ENCODE results near the gene POLE2.
A peak's percentile ranks its signal among the peaks of the same experiment; 100 is the strongest.

Gene POLE2

DNA sequence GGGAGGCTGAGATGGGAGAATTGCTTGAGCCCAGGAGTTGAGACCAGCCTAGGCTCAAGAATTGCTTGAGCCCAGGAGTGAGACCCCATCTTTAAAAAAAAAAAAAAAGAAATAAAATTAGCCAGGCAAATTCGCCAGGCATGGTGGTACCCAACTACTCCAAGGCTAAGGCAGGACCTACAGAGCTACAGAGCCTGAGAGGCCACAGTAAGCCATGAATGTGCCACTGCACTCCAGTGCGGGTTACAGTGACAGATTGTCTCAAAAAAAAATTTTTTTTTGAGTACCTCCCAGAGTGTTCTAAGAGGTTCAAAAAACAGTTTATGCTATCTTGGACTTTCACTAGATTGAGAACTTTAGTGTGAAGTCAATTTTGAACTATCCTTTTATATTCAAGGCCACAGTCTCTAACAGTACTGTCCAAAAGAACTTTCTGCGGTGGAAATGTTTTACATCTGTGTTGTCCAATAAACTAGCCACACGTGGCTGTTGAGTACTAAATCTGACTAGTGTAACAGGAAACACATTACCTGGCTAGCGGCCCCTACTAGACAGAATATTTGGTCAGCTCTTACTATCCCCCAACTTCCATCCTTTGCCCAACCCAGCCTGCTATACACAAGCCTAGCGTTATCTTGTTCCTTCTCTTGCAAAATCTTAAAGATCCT is 70.0 kb downstream of the POLE2 start:
- TF ChIP-seq, protein P1, sequence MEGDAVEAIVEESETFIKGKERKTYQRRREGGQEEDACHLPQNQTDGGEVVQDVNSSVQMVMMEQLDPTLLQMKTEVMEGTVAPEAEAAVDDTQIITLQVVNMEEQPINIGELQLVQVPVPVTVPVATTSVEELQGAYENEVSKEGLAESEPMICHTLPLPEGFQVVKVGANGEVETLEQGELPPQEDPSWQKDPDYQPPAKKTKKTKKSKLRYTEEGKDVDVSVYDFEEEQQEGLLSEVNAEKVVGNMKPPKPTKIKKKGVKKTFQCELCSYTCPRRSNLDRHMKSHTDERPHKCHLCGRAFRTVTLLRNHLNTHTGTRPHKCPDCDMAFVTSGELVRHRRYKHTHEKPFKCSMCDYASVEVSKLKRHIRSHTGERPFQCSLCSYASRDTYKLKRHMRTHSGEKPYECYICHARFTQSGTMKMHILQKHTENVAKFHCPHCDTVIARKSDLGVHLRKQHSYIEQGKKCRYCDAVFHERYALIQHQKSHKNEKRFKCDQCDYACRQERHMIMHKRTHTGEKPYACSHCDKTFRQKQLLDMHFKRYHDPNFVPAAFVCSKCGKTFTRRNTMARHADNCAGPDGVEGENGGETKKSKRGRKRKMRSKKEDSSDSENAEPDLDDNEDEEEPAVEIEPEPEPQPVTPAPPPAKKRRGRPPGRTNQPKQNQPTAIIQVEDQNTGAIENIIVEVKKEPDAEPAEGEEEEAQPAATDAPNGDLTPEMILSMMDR (IDR thresholded peaks at IDR 0.05) = no peak
- peaks cover 24% of the 10 kb centered on the region for H3K36me3 ChIP-seq
- peaks cover 34% of the 10 kb centered on the region in 2 experiments for H3K4me1 ChIP-seq (ENCODE audit: control insufficient read depth in 1 of 2, insufficient read depth in 1 of 2, low read depth in 1 of 2, low read length in 1 of 2)
- H3K4me3 ChIP-seq (ENCODE audit: low read depth in 1 of 2, low read length in 1 of 2) = no peak overlapping the region
- peak overlapping the region; percentile 46 for H3K27ac ChIP-seq
- no peaks in the 10 kb centered on the region for H3K9me3 ChIP-seq
- no peaks in the 10 kb centered on the region for H3K27me3 ChIP-seq

DNA sequence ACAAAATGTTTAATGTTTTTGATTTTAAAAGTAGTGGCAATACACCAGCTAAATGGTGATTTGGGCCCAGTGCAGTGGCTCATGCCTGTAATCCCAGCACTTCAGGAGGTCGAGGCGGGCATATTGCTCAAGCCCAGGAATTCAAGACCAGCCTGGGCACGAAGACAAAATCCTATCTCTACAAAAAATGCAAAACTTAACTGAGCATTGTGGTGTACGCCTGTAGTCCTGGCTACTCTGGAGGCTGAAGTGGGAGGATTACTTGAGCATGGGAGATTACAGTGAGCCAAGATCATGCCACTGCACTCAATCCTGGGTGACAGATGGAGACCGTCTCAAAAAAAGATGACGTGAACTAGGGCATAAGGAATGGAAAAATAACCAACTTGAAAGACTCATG is 72.2 kb downstream of the POLE2 start:
- peaks cover 16% of the 10 kb centered on the region in 2 experiments for H3K4me1 ChIP-seq (ENCODE audit: control insufficient read depth in 1 of 2, insufficient read depth in 1 of 2, low read depth in 1 of 2, low read length in 1 of 2)
- H3K4me3 ChIP-seq (ENCODE audit: low read depth in 1 of 2, low read length in 1 of 2) = no peak overlapping the region
- no peaks in the 10 kb centered on the region for H3K27me3 ChIP-seq
- TF ChIP-seq, protein P1 (IDR thresholded peaks at IDR 0.05) = no peak
- peaks cover 28% of the 10 kb centered on the region for H3K36me3 ChIP-seq
- no peak overlapping the region for H3K27ac ChIP-seq
- H3K9me3 ChIP-seq = no peaks in the 10 kb centered on the region

DNA sequence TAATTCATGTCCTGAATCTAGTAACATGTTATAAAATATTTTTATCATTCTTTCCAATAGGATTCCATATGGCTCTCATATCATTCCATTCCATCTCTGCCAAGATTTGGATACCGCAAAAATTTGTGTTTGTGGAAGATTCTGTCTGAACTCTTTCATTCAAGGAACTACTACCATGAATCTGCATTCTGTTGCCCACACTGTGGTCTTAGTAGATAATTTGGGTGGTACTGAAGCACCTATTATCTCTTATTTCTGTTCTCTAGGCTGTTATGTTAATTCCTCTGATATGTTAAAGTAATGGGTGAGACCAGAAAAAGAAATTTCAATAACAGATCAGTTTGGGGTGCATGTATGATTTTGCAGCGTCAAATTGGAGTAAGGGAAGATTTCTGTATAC is 73.8 kb downstream of the POLE2 start:
- TF ChIP-seq, protein P1 (IDR thresholded peaks at IDR 0.05) = no peak

DNA sequence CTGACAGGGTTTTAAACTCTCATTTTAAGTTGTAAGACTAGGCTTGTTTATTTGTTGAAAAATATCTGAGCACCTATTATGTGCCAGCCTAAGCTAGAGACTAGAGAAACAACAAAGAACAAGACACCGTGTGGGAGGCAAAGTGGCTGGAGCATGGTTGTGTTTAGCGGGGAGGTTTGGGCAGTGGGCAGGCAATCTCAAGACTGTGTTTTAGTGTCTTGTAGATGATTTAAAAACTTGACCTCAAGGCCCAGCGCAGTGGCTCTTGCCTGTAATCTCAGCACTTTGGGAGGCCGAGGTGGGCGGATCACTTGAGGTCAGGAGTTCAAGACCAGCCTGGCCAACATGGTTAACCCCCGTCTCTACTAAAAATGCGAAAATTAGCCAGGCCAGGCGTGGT is 75.3 kb downstream of the POLE2 start:
- Histone ChIP-seq H3K27ac (no peak overlapping the region), H3K36me3 (peaks cover 14% of the 10 kb centered on the region), H3K4me3 (ENCODE audit: low read depth in 1 of 2, low read length in 1 of 2) (no peak overlapping the region), H3K9me3 (no peaks in the 10 kb centered on the region), H3K27me3 (no peaks in the 10 kb centered on the region), H3K4me1 (ENCODE audit: control insufficient read depth in 1 of 2, insufficient read depth in 1 of 2, low read depth in 1 of 2, low read length in 1 of 2) (no peaks in the 10 kb centered on the region)
- TF ChIP-seq, protein P1 (IDR thresholded peaks at IDR 0.05) = no peak

More for the DNA sequence above, 73.8 kb downstream of the POLE2 start:
- H3K9me3 ChIP-seq = no peaks in the 10 kb centered on the region
- peaks cover 7 to 8% of the 10 kb centered on the region in 2 experiments for H3K4me1 ChIP-seq (ENCODE audit: control insufficient read depth in 1 of 2, insufficient read depth in 1 of 2, low read depth in 1 of 2, low read length in 1 of 2)
- H3K27me3 ChIP-seq = no peaks in the 10 kb centered on the region
- H3K36me3 ChIP-seq = peaks cover 25% of the 10 kb centered on the region
- H3K4me3 ChIP-seq (ENCODE audit: low read depth in 1 of 2, low read length in 1 of 2) = no peak overlapping the region
- no peak overlapping the region for H3K27ac ChIP-seq

DNA sequence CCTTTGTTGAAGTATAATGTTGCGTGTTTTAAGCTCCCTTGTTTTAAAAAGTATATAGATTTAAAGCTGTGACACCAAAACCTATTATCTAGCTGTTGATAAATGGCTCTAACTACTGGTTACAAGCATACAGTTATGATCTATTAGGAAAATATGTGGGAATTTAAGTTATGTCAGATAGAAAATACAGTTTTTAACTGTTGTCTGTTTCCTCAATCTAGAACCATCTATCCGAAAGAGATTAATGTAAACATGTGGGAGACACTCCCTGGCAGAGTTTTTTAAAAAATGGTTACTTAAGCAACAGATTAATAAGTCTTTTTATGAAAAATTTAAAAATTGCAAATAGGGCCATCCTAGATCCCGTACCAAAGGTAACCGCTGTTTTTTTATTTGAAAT is 75.8 kb downstream of the POLE2 start:
- Histone ChIP-seq H3K36me3 (peaks cover 14% of the 10 kb centered on the region), H3K4me3 (ENCODE audit: low read depth in 1 of 2, low read length in 1 of 2) (no peak overlapping the region), H3K9me3 (no peaks in the 10 kb centered on the region), H3K4me1 (ENCODE audit: control insufficient read depth in 1 of 2, insufficient read depth in 1 of 2, low read depth in 1 of 2, low read length in 1 of 2) (no peaks in the 10 kb centered on the region), H3K27me3 (no peaks in the 10 kb centered on the region), H3K27ac (no peak overlapping the region)
- TF ChIP-seq, protein P1 (IDR thresholded peaks at IDR 0.05) = no peak

Measured in neutrophil (primary cell).